GM18873 (cell line): ENCODE results near the gene MYOM1.

ENCODE experiments used
- ATAC-seq: cut with Tn5 transposase; IDR thresholded peaks from one replicate; pipeline ENCODE4 v1.9.1; 2021; ENCODE audit warnings: mild to moderate bottlenecking, moderate library complexity, moderate number of reproducible peaks; ENCODE audit not compliant: unreplicated experiment, low FRiP score

The MYOM1 gene

GRCh38 chr18:3154214-3154613 is 65.6 kb downstream of the MYOM1 start:
- ATAC-seq, result no peak

- ATAC-seq, result no peak
These were observed 66.6 kb downstream of the MYOM1 start for GRCh38 chr18:3153107-3153704.

GRCh38 chr18:3152294-3152693 is 67.5 kb downstream of the MYOM1 start:
- ATAC-seq, result no peak

GRCh38 chr18:3151399-3152264 is 68.1 kb downstream of the MYOM1 start:
- no peak for ATAC-seq

- ATAC-seq, result no peak
These were observed 69.1 kb downstream of the MYOM1 start for GRCh38 chr18:3150688-3151087.

GRCh38 chr18:3150274-3150673 is 69.5 kb downstream of the MYOM1 start:
- ATAC-seq, result no peak

GRCh38 chr18:3148930-3149535 is 70.7 kb downstream of the MYOM1 start:
- no peak for ATAC-seq

- no peak for ATAC-seq
These were observed 71.7 kb downstream of the MYOM1 start for GRCh38 chr18:3147935-3148554.

- no peak for ATAC-seq
These were observed 78.7 kb downstream of the MYOM1 start for GRCh38 chr18:3140986-3141639.

GRCh38 chr18:3140342-3140741 is 79.4 kb downstream of the MYOM1 start:
- no peak for ATAC-seq

GRCh38 chr18:3139406-3139805 is 80.4 kb downstream of the MYOM1 start:
- ATAC-seq, result no peak

GRCh38 chr18:3138274-3138975 is 81.3 kb downstream of the MYOM1 start:
- no peak for ATAC-seq

- no peak for ATAC-seq
These were observed 84.2 kb downstream of the MYOM1 start for GRCh38 chr18:3135536-3135935.

GRCh38 chr18:3132700-3133099 is 87.1 kb downstream of the MYOM1 start:
- no peak for ATAC-seq

GRCh38 chr18:3130344-3130743 is 89.4 kb downstream of the MYOM1 start:
- no peak for ATAC-seq

- peak; percentile 84 for ATAC-seq
These were observed 90.5 kb downstream of the MYOM1 start for GRCh38 chr18:3129053-3129864.

GRCh38 chr18:3126457-3127097 is 93.2 kb downstream of the MYOM1 start:
- no peak for ATAC-seq

GRCh38 chr18:3124822-3125221 is 94.9 kb downstream of the MYOM1 start:
- no peak for ATAC-seq

- no peak for ATAC-seq
These were observed 96.9 kb downstream of the MYOM1 start for GRCh38 chr18:3122851-3123250.
